ENCODE data around the gene ZNF385B.

ZNF385B gene

DNA sequence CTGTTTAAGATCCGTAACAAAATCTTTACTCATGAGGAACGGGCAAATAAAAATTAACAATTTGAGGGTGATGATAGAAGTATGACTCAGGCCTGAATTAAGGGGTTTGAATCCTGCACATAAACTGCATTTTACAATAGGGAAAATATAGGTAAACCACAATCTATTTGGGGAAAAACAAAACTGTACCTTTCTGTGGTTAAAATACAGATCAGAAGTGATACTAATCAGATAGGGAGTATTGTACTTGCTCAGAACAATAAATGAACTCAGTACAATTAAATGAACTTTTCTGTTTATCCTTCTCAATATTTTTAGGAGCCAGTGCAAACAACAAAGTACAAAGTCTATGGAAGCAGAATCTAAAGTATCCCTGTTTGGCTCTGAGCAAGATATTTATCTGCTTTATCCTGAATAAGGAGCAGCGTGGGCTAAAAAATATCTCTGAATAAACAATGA lies 287.3 kb downstream of the ZNF385B start:
- H3K36me3 Mint-ChIP-seq (ENCODE audit: insufficient read depth) = no peaks in the 10 kb centered on the region
- no peaks in the 10 kb centered on the region for H3K27me3 Mint-ChIP-seq
- H3K4me3 Mint-ChIP-seq = no peak overlapping the region
- H3K27ac Mint-ChIP-seq = no peak overlapping the region
- H3K4me1 Mint-ChIP-seq (ENCODE audit: low read depth in 2 of 2) = no peaks in the 10 kb centered on the region
- ATAC-seq (replicated peaks) = no peak
- peaks cover 0 to 5% of the 10 kb centered on the region in 2 donors for H3K9me3 Mint-ChIP-seq
- DNase-seq = no peak

DNA sequence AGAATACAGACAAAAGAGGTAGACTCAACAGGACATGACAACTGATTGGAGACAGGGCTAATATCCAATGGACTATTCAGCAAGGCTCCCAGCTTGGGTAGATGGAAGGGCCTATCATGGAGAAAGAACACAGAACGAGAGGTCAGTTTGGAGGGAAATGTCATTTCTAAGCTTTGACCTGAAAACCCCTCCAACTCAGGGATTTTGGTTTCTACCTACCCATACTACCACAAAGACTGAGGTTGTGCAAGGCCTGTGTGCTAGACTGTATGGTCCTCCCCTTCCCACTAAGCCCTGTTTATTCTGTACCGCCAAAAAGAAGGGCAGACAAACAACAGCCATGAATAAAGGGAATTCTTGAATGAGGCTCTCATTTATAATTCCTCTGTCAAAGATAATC lies 288.9 kb downstream of the ZNF385B start:
- Mint-ChIP-seq H3K27me3 (no peaks in the 10 kb centered on the region), H3K36me3 (ENCODE audit: insufficient read depth) (no peaks in the 10 kb centered on the region), H3K9me3 (peaks cover 2 to 8% of the 10 kb centered on the region in 2 donors), H3K4me3 (no peak overlapping the region), H3K27ac (no peak overlapping the region), H3K4me1 (ENCODE audit: low read depth in 2 of 2) (no peaks in the 10 kb centered on the region)
- DNase-seq (no peak), ATAC-seq (replicated peaks) (no peak)

DNA sequence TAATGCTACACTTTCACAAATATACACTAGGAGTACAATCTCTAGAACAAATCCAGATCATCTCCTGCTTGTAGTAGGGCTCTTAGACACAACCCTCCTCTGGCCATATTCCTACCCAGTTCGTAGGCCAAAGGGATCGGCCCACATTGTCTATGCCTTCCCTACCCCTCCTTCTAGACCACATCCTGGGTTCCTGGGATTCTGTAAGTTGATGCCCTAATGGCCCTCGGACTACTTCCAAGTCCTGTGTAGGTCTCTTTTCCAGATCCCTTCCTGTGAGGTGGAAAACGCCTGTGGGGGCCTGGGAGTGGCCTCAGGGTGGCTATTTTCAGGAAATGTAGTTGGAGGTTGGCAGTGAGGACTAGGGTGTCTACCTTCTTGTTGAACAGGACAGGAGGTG lies 289.7 kb downstream of the ZNF385B start:
- Mint-ChIP-seq H3K4me3 (no peak overlapping the region), H3K4me1 (ENCODE audit: low read depth in 2 of 2) (no peaks in the 10 kb centered on the region), H3K27me3 (no peaks in the 10 kb centered on the region), H3K27ac (no peak overlapping the region), H3K36me3 (ENCODE audit: insufficient read depth) (no peaks in the 10 kb centered on the region), H3K9me3 (peaks cover 2 to 9% of the 10 kb centered on the region in 2 donors)
- no peak for DNase-seq
- ATAC-seq (replicated peaks) = no peak

DNA sequence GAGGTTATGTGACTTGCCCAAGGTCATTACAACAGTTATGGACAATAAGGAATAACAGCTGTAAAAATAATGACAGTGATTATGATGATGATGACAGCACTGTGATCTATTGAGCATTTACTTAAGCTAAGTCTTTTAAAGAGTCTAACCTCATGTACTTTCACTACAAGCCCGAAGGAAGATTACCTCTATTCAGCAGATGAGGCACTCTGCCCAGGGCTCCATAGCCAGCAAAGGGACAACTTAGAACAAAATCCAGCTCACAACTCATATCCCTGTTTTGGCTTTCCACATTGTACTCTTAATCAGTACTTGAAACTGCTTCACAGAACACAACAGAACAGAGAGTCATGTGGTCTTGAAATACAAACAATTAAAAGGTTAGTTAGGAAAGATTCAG lies 290.2 kb downstream of the ZNF385B start:
- no peaks in the 10 kb centered on the region for H3K27me3 Mint-ChIP-seq
- peaks cover 2 to 9% of the 10 kb centered on the region in 2 donors for H3K9me3 Mint-ChIP-seq
- DNase-seq (no peak), ATAC-seq (replicated peaks) (no peak)
- H3K4me1 Mint-ChIP-seq (ENCODE audit: low read depth in 2 of 2) = no peaks in the 10 kb centered on the region
- no peak overlapping the region for H3K4me3 Mint-ChIP-seq
- no peaks in the 10 kb centered on the region for H3K36me3 Mint-ChIP-seq (ENCODE audit: insufficient read depth)
- no peak overlapping the region for H3K27ac Mint-ChIP-seq

DNA sequence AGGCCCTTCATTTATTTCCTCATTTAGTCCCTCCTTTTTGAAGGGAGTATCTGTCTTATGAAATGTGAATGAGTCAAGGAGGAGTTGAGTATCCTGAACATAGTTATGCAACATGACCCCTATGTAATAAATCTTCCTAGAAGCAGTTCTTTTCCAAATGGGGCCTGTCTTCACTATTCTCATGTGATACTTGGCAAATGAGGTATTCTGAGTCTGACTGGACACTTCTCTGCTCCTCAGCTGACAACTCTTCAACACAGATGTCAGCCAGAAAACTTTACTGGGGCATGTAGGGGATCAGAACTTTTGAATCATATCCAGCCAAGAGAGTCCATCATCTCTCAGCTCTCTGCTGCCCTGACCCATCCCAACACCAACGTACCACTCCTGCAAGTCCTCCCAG lies 291.6 kb downstream of the ZNF385B start:
- Mint-ChIP-seq H3K27ac (no peak overlapping the region), H3K27me3 (no peaks in the 10 kb centered on the region), H3K4me1 (ENCODE audit: low read depth in 2 of 2) (no peaks in the 10 kb centered on the region), H3K9me3 (peaks cover 8 to 9% of the 10 kb centered on the region in 2 donors), H3K36me3 (ENCODE audit: insufficient read depth) (no peaks in the 10 kb centered on the region), H3K4me3 (no peak overlapping the region)
- DNase-seq (no peak), ATAC-seq (replicated peaks) (no peak)

DNA sequence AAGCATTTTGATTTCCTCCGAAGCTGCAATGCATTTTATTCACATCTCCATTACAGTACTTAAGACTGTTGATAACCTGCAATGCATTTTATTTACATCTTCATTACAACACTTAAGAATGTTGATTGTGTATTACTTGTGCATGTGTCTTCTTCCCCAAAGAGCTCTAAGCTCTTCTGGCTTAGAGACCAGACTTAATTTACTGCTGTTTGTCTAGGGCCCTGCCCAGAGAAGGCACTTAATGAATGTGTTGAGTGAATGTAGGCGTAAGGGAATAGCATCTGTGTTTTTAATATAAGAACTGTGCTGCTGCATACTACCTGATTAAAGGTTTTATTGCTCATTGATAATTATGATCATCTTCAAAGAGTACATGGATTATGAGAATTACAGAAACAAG lies 295.6 kb downstream of the ZNF385B start:
- Mint-ChIP-seq H3K4me3 (no peak overlapping the region), H3K27me3 (no peaks in the 10 kb centered on the region), H3K36me3 (ENCODE audit: insufficient read depth) (no peaks in the 10 kb centered on the region), H3K9me3 (peaks cover 9% of the 10 kb centered on the region in 2 donors), H3K27ac (no peak overlapping the region), H3K4me1 (ENCODE audit: low read depth in 2 of 2) (no peaks in the 10 kb centered on the region)
- no peak for DNase-seq
- ATAC-seq (replicated peaks) = no peak

DNA sequence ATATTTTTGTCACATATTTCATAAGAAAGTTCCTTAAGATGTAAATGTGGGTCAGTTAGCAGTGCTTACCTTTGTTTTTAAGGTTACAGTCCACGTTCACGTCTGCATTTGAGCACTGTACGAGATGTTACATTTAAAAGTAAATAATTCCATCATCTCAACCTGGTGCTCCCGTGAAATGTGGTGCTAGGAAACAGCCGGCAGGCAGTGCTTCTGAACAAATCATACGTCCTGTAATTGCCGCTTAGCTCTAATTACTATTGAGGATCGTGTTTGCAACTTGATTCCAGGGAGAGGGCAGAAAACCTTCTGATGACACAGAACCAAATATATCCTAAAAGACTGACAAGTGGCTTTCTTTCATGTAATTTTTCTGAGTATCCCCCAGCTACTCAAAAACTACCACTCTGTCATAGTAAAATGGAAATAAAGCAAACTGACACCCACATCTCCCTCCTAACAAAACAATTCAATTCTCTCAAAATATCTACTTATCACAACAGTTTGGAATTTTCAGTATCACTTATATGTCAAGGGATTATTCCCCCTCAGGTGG lies 299.0 kb downstream of the ZNF385B start:
- Mint-ChIP-seq H3K27ac (no peak overlapping the region), H3K27me3 (no peaks in the 10 kb centered on the region)
- ATAC-seq (replicated peaks) = no peak

DNA sequence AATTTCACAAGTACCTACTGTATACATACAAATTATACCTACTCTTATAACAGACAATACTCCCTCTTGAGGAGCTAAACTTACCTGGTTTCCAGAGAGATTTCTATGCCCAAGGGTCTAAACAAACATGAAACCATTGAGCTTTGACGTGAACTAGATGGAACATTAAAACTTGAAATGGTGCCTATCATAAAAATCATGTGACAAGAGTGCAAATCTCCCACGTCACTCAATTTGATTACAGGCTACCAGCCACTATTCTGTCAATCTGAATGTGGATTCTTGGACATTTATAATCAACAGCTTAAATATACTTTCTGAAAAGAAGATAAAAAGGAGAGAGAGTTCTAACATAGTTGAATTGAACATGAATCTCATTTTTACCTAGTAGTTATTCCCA lies 299.7 kb downstream of the ZNF385B start:
- Mint-ChIP-seq H3K27ac (no peak overlapping the region), H3K4me3 (no peak overlapping the region), H3K9me3 (peaks cover 0 to 7% of the 10 kb centered on the region in 2 donors), H3K4me1 (ENCODE audit: low read depth in 2 of 2) (no peaks in the 10 kb centered on the region), H3K36me3 (ENCODE audit: insufficient read depth) (no peaks in the 10 kb centered on the region), H3K27me3 (no peaks in the 10 kb centered on the region)
- no peak for DNase-seq
- ATAC-seq (replicated peaks) = no peak

More for the DNA sequence above, 299.0 kb downstream of the ZNF385B start:
- Mint-ChIP-seq H3K4me1 (ENCODE audit: low read depth in 2 of 2) (no peaks in the 10 kb centered on the region), H3K4me3 (no peak overlapping the region), H3K9me3 (peaks cover 0 to 7% of the 10 kb centered on the region in 2 donors), H3K36me3 (ENCODE audit: insufficient read depth) (no peaks in the 10 kb centered on the region)
- no peak for DNase-seq

DNA sequence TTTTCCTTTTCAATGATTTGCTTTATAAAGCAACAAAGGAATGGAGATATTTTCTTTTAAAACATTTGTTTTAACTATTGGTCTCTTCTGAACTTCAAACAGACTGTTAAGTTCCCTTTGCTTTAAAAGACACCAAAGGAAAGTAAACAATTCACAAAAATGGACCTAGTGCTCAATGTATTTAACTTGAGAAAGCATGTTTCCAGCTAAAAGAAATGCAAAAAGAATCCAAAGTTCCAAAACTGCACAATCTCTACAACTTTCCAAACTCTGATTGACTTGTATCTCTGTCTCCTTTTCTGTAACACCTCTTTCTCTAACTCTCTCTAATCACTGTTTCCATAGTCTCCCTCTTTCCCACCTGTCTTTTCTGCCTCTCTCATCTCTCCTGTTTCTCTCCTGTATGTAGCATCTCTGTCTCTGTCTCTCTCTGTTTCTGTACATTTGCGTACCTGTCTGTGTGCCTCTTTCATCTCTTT lies 301.1 kb downstream of the ZNF385B start:
- Mint-ChIP-seq H3K9me3 (peaks cover 0 to 2% of the 10 kb centered on the region in 2 donors), H3K27me3 (no peaks in the 10 kb centered on the region), H3K4me3 (no peak overlapping the region), H3K4me1 (ENCODE audit: low read depth in 2 of 2) (no peaks in the 10 kb centered on the region), H3K36me3 (ENCODE audit: insufficient read depth) (no peaks in the 10 kb centered on the region), H3K27ac (no peak overlapping the region)
- ATAC-seq (replicated peaks) = no peak
- no peak for DNase-seq

DNA sequence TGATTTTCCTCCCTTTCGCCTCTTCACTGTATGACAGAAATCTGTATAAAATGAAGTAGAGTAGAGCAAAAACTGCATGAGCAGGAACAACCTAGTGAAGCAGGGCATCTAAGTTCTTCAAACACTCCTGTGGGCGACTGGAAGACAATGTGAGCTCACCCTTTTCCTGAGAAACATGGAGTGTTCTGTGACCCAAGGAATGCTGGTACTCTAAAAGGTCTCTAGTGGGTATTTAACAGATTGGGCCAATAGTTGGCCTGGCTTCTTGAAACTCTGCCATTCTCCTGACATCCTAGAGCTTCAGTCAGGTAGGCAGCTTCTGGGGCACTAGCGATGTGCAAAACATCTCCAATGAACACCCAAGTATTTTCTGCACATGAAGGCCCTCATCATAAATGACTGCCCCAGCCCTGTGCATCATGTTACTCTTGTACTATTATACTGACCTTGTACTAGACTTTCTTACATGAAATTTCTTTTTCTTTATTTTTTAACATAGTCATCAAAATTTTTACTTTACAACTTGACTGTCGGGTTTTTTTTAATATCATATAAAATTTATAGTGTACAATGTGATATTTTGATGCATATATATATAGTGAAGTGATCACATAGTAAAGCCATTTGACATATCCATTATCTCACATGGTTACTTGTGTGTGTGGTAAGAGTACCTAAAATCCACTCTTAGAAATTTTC lies 302.2 kb downstream of the ZNF385B start:
- ATAC-seq (replicated peaks) (no peak), DNase-seq (no peak)
- H3K36me3 Mint-ChIP-seq (ENCODE audit: insufficient read depth) = no peaks in the 10 kb centered on the region
- H3K27me3 Mint-ChIP-seq = no peaks in the 10 kb centered on the region
- H3K9me3 Mint-ChIP-seq = no peaks in the 10 kb centered on the region
- no peak overlapping the region for H3K4me3 Mint-ChIP-seq
- no peak overlapping the region for H3K27ac Mint-ChIP-seq
- no peaks in the 10 kb centered on the region for H3K4me1 Mint-ChIP-seq (ENCODE audit: low read depth in 2 of 2)

DNA sequence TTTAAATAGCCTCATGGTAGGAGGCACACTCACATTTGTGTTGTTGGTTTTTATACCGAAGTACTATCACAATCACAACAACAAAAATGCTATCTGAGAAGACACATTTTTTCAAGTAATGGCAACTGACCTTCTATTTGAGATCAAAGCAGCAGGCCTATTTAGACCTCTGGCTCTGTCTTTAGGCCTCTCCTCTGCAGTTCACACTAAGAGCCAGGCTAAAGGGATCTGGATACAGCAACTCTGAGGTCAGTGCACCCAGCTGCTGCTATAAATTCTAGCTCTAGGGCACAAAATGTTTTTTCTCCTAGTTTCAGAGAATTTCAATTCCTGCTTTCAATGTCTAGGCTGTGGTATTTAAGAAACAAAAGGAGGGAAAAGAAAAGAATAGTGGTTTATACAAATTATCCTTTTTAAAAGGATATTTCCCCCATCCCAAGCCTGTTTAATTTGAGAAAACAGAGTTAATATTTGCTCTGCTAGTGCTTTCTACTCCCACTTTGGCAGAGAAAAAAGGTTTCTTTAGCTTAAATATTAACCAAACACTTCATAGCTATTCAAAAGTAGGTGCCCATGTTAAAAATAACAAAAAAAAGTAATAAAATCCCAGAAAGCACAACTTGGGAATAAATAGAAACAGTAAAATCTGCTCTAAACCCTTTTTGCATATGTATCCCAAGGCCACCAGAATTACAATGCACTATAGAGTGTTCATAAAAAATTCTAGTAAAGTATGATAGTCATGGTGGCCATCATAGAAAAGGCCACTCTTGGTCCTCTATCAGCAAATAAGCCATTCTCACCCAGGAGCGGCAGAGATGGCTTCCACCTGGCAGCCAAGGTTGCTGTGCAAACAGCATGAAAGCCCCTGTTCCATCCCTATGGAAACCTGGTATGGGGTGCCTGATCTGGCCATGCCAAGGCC lies 303.1 kb downstream of the ZNF385B start:
- Mint-ChIP-seq H3K36me3 (ENCODE audit: insufficient read depth) (no peaks in the 10 kb centered on the region), H3K27me3 (no peaks in the 10 kb centered on the region), H3K27ac (no peak overlapping the region), H3K4me3 (no peak overlapping the region), H3K4me1 (ENCODE audit: low read depth in 2 of 2) (no peaks in the 10 kb centered on the region), H3K9me3 (no peaks in the 10 kb centered on the region)
- ATAC-seq (replicated peaks) = no peak
- DNase-seq = no peak

DNA sequence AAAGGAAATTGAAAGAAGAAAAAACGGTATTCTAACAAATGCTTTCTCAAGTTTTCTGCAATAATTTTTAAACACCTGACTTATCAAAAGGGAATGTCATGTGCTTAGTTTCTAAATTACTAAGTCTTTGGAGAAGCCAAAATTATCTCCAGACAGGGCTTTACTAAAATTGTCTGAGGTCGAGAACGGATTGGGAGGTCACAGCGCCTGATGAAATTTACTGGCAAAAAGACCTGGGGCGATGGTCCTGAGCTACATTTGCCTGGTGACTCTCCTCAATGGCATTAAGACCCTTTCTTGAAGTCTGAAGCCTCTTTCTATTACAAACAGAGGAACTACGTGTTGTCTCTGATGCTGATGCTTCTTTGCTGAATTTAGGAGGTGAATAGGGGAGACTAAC lies 305.0 kb downstream of the ZNF385B start:
- no peaks in the 10 kb centered on the region for H3K36me3 Mint-ChIP-seq (ENCODE audit: insufficient read depth)
- no peaks in the 10 kb centered on the region for H3K9me3 Mint-ChIP-seq
- no peak for DNase-seq
- H3K27ac Mint-ChIP-seq = no peak overlapping the region
- H3K4me1 Mint-ChIP-seq (ENCODE audit: low read depth in 2 of 2) = no peaks in the 10 kb centered on the region
- H3K4me3 Mint-ChIP-seq = no peak overlapping the region
- ATAC-seq (replicated peaks) = no peak
- H3K27me3 Mint-ChIP-seq = no peaks in the 10 kb centered on the region

DNA sequence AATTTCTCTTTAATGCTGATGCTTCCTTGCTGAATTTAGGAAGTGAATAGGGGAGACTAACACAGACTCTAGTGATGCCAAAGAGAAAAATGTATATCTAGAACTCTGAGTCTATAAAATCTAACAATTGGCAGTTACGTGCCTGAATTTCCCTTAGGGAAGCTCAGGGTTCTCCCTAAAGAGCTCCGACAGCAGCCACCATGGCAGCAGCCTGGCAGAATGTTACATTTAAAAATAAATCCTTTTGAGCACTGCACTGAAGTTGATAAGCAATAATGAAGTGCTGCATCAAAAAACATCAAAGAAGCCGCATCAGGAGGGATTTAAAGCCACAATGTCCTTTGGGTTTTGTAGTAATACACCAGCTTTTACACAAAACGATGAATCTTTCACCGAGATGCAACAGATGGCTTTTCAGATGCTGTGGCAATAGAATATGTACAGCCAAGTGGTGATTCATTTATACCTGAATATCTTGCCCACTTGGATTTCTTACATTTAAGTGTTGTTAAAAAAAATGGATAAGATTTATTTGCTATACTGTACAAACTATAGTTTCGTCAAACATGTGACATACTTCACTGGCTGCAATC lies 305.6 kb downstream of the ZNF385B start:
- ATAC-seq (replicated peaks) = no peak
- no peak for DNase-seq
- no peak overlapping the region for H3K27ac Mint-ChIP-seq
- no peaks in the 10 kb centered on the region for H3K36me3 Mint-ChIP-seq (ENCODE audit: insufficient read depth)
- H3K4me1 Mint-ChIP-seq (ENCODE audit: low read depth in 2 of 2) = no peaks in the 10 kb centered on the region
- H3K4me3 Mint-ChIP-seq = no peak overlapping the region
- no peaks in the 10 kb centered on the region for H3K9me3 Mint-ChIP-seq
- no peaks in the 10 kb centered on the region for H3K27me3 Mint-ChIP-seq
